Measurements from ENCODE around the gene PRR12.

PRR12 gene

GRCh38 chr19:49570997-49571676 lies 19.8 kb upstream of the PRR12 start:
- Histone ChIP-seq H3K4me3 (ENCODE audit: low read depth in 1 of 2, low read length in 1 of 2) (no peak overlapping the region), H3K4me1 (ENCODE audit: control insufficient read depth in 1 of 2, insufficient read depth in 1 of 2, low read depth in 1 of 2, low read length in 1 of 2) (no peaks in the 10 kb centered on the region), H3K27ac (no peak overlapping the region), H3K36me3 (peaks cover 31% of the 10 kb centered on the region), H3K27me3 (no peaks in the 10 kb centered on the region), H3K9me3 (no peaks in the 10 kb centered on the region)
- no peak for TF ChIP-seq CTCF (IDR thresholded peaks at IDR 0.05)

DNA sequence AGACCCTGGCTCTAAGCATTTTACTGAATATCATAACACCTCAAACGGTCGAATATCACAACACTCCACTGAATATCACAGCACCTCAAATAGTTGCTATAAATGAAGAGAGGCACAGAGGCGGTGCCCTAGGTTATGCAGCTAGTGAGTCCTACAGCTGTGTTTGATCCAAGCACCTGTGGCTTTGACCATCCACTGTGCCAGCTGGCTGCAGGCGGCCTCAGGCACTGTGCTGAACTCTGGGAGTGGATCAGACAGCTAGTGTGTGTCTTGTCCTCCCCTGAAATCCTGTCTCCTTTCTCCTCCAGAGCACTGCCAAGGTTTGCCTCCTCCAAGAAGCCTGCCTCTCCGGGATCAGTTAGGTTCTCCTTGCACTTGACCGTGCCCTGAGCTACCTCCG lies 18.0 kb upstream of the PRR12 start:
- H3K27me3 ChIP-seq, result no peaks in the 10 kb centered on the region
- H3K36me3 ChIP-seq, result peaks cover 35% of the 10 kb centered on the region
- H3K9me3 ChIP-seq, result no peaks in the 10 kb centered on the region
- H3K4me1 ChIP-seq (ENCODE audit: control insufficient read depth in 1 of 2, insufficient read depth in 1 of 2, low read depth in 1 of 2, low read length in 1 of 2), result no peaks in the 10 kb centered on the region
- H3K4me3 ChIP-seq (ENCODE audit: low read depth in 1 of 2, low read length in 1 of 2), result no peak overlapping the region
- no peak overlapping the region for H3K27ac ChIP-seq
- TF ChIP-seq CTCF (IDR thresholded peaks at IDR 0.05), result no peak

DNA sequence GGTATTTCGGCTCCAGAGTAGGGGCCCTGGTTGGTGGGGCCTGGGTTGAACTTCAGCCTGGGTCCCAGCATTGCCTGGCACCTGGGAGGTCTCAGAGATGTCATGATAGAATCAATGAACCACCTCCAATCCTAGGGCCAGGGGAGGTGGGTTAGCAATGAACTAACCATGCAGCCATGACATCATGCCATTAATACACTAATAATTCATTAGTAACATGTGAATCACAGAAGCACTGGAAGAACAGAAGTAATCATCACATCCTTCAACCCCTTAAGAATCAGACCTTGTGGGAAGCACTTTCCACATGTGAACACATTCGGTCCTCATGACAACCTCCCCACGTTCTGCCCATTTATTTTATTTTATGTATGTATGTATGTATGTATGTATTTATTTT lies 17.6 kb upstream of the PRR12 start:
- Histone ChIP-seq H3K36me3 (peaks cover 31% of the 10 kb centered on the region), H3K4me1 (ENCODE audit: control insufficient read depth in 1 of 2, insufficient read depth in 1 of 2, low read depth in 1 of 2, low read length in 1 of 2) (no peaks in the 10 kb centered on the region), H3K4me3 (ENCODE audit: low read depth in 1 of 2, low read length in 1 of 2) (no peak overlapping the region), H3K27ac (no peak overlapping the region), H3K9me3 (no peaks in the 10 kb centered on the region), H3K27me3 (no peaks in the 10 kb centered on the region)
- TF ChIP-seq CTCF (IDR thresholded peaks at IDR 0.05), result no peak

DNA sequence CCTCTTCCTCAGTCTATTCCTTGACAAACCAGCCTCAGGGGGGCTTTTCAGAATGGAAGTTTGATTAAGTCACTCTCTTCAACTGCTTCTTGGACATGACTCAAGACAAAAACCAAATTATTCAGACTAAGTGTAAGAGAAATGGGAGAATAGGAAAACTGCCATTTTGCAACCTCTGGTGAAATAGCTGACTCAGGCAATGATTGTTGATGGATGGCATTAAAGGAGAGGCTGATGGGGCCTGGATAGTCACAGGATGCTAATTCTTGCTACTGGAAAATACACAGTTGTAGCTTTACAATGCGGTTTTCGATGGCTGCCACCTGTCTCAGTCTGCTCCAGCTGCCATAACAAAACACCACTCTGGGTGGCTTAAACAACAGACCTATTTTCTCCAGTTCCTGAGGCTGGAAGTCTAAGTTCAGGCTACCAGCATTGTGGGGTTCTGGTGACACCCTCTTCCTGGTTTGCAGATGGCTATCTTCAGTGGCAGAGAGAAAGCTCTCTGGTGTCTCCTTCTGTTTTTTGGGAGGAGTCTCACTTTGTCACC lies 16.7 kb upstream of the PRR12 start:
- no peak for TF ChIP-seq CTCF (IDR thresholded peaks at IDR 0.05)
- no peak overlapping the region for H3K27ac ChIP-seq
- no peak overlapping the region for H3K4me3 ChIP-seq (ENCODE audit: low read depth in 1 of 2, low read length in 1 of 2)

GRCh38 chr19:49579193-49579592 lies 11.8 kb upstream of the PRR12 start:
- H3K4me3 ChIP-seq (ENCODE audit: low read depth in 1 of 2, low read length in 1 of 2), result no peak overlapping the region

More for the DNA sequence above, 16.7 kb upstream of the PRR12 start:
- H3K4me1 ChIP-seq (ENCODE audit: control insufficient read depth in 1 of 2, insufficient read depth in 1 of 2, low read depth in 1 of 2, low read length in 1 of 2), result peaks cover 4% of the 10 kb centered on the region in 2 experiments
- no peaks in the 10 kb centered on the region for H3K9me3 ChIP-seq
- no peaks in the 10 kb centered on the region for H3K27me3 ChIP-seq
- peaks cover 31% of the 10 kb centered on the region for H3K36me3 ChIP-seq

More at GRCh38 chr19:49579193-49579592, 11.8 kb upstream of the PRR12 start:
- Histone ChIP-seq H3K27me3 (no peaks in the 10 kb centered on the region), H3K4me1 (ENCODE audit: control insufficient read depth in 1 of 2, insufficient read depth in 1 of 2, low read depth in 1 of 2, low read length in 1 of 2) (peaks cover 20 to 21% of the 10 kb centered on the region in 2 experiments), H3K27ac (peak overlapping the region; percentile 85), H3K9me3 (no peaks in the 10 kb centered on the region), H3K36me3 (peaks cover 22% of the 10 kb centered on the region)
- no peak for TF ChIP-seq CTCF (IDR thresholded peaks at IDR 0.05)
